Spleen (tissue), 7 donors: ENCODE measurements around the gene ZNF568.

Experiments used
- POLR2A ChIP-seq, 3 donors: fragments of 450-650 bp; IDR thresholded peaks; one replicate each; pipeline ENCODE4 v1.5.1; 2017; ENCODE audit warnings: antibody characterized with exemption in 3 of 3, mild to moderate bottlenecking in 1 of 3
- POLR2AphosphoS5 ChIP-seq, 3 donors: sonication (generic); formaldehyde crosslinking; IDR thresholded peaks; one replicate each; pipeline ENCODE4 v1.5.1; 2017; ENCODE audit warnings: antibody characterized with exemption in 3 of 3
- TF ChIP-seq, protein P1 (sequence below), 11 experiments: fragments of 200-600 bp in 7 of 11; fragments of 450-650 bp in 4 of 11; sonication (generic) in 4 of 11; IDR thresholded peaks in 8 of 11; conservative IDR thresholded peaks in 3 of 11; 1 replicate in 7 of 11; 2 replicates in 4 of 11; pipeline versions ENCODE4 v1.4.0 to v1.8.0; 2016 to 2021; ENCODE audit warnings: antibody characterized with exemption in 11 of 11, inconsistent platforms in 4 of 11, mild to moderate bottlenecking in 1 of 11
- donor health status: DM: no; HTN: no; CAD: no; lungs with moderate emphysema.
- donor health status: DM: no; HTN: no; CAD: no.
- donor health status: DM: no; HTN: no; CAD: no.

GRCh38 chr19:37014456-37014855 lies 98.3 kb downstream of the ZNF568 start:
- TF ChIP-seq, protein P1, sequence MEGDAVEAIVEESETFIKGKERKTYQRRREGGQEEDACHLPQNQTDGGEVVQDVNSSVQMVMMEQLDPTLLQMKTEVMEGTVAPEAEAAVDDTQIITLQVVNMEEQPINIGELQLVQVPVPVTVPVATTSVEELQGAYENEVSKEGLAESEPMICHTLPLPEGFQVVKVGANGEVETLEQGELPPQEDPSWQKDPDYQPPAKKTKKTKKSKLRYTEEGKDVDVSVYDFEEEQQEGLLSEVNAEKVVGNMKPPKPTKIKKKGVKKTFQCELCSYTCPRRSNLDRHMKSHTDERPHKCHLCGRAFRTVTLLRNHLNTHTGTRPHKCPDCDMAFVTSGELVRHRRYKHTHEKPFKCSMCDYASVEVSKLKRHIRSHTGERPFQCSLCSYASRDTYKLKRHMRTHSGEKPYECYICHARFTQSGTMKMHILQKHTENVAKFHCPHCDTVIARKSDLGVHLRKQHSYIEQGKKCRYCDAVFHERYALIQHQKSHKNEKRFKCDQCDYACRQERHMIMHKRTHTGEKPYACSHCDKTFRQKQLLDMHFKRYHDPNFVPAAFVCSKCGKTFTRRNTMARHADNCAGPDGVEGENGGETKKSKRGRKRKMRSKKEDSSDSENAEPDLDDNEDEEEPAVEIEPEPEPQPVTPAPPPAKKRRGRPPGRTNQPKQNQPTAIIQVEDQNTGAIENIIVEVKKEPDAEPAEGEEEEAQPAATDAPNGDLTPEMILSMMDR (IDR thresholded peaks at IDR 0.05 in 8 of 11, conservative IDR thresholded peaks at IDR 0.05 in 3 of 11) = no peak
- no peak for TF ChIP-seq POLR2A (IDR thresholded peaks at IDR 0.05)
- no peak for TF ChIP-seq POLR2AphosphoS5 (IDR thresholded peaks at IDR 0.05)
